Gastroesophageal sphincter (tissue), 4 donors: ENCODE data around the gene RGN. TPM values are rescaled to one million over a fixed set of nuclear protein-coding genes. Genes with fewer than 3 reads are reported as not detected.
"Not testable (repeated sequence)": the region's sequence is repeated elsewhere in the genome, so short reads cannot be mapped to it uniquely, and the experiment has no call there.

ENCODE experiments used
- ATAC-seq: fragments of 150-250 bp; one replicate; pipeline ENCODE4 v1.9.1; 2016; ENCODE audit warnings: mild to moderate bottlenecking, moderate library complexity
- H3K27ac ChIP-seq, 4 donors: fragments of 200-600 bp; sonication (generic) in 3 of 4; 1 replicate in 3 of 4; 2 replicates in 1 of 4; pipeline ENCODE4 v1.5.1; 2016 to 2019
- H3K27me3 ChIP-seq: fragments of 200-600 bp; sonication (generic); one replicate; pipeline ENCODE4 v1.5.1; 2019
- H3K36me3 ChIP-seq, 2 donors: fragments of 200-600 bp; sonication (generic); one replicate each; pipeline ENCODE4 v1.5.1; 2019; ENCODE audit warnings: control low read depth in 1 of 2
- H3K4me1 ChIP-seq, 3 donors: fragments of 200-600 bp; sonication (generic); 1 replicate in 2 of 3; 2 replicates in 1 of 3; pipeline ENCODE4 v1.5.1; 2016 to 2019; ENCODE audit warnings: control low read depth in 2 of 3
- H3K4me3 ChIP-seq, 2 donors: fragments of 200-600 bp; sonication (generic); one replicate each; pipeline ENCODE4 v1.5.1; 2019; ENCODE audit warnings: mild to moderate bottlenecking in 1 of 2, moderate library complexity in 1 of 2
- H3K9me3 ChIP-seq, 3 donors: fragments of 200-600 bp; sonication (generic); one replicate each; pipeline ENCODE4 v1.5.1; 2017 to 2019; ENCODE audit warnings: control low read depth in 2 of 3
- CTCF ChIP-seq, 4 experiments: fragments of 200-600 bp in 2 of 4; fragments of 450-650 bp in 2 of 4; sonication (generic) in 1 of 4; IDR thresholded peaks; one replicate each; pipeline ENCODE4 v1.5.1; 2017 to 2019; ENCODE audit warnings: antibody characterized with exemption in 4 of 4, mild to moderate bottlenecking in 2 of 4, moderate library complexity in 2 of 4
- EP300 ChIP-seq: sonication (generic); formaldehyde crosslinking; IDR thresholded peaks from one replicate; pipeline ENCODE4 v1.6.1; 2017; ENCODE audit warnings: antibody characterized with exemption, mild to moderate bottlenecking
- POLR2A ChIP-seq, 2 donors: fragments of 450-650 bp; IDR thresholded peaks; one replicate each; pipeline ENCODE4 v1.6.1; 2017; ENCODE audit warnings: antibody characterized with exemption in 2 of 2, mild to moderate bottlenecking in 2 of 2, moderate library complexity in 1 of 2
- POLR2AphosphoS5 ChIP-seq: sonication (generic); formaldehyde crosslinking; IDR thresholded peaks from one replicate; pipeline ENCODE4 v1.6.1; 2017; ENCODE audit warnings: antibody characterized with exemption
- WGBS, 2 donors: methylation state at CpG; one replicate each; pipeline ENCODE4 v1.1.5; 2018; ENCODE audit warnings: low coverage in 1 of 2; 5-methylcytosine and 5-hydroxymethylcytosine counted together
- small RNA-seq, 4 donors: library from RNA; depleted of rRNA; stranded (forward); fragments of <200 nt; gene quantifications; one replicate each; pipeline ENCODE3, GENCODE V24; 2016
- total RNA-seq, 4 donors: library from RNA; depleted of rRNA; stranded (reverse); fragments of >200 nt; gene quantifications; one replicate each; pipeline ENCODE4 v1.1.0, GENCODE V29; 2016

RGN gene
- total RNA-seq, 4 donors from 2014 or later, result 2.6 to 22.1 (median 11.8) TPM

GRCh38 chrX:47129157-47129898 is 51.1 kb downstream of the RGN start:
- H3K4me1 ChIP-seq, result peaks cover 0 to 5% (median 0%) of the 10 kb centered on the region in 3 donors
- no peaks in the 10 kb centered on the region for H3K27me3 ChIP-seq
- TF ChIP-seq CTCF (IDR thresholded peaks at IDR 0.05) (no peak), POLR2AphosphoS5 (no peak), POLR2A (IDR thresholded peaks at IDR 0.05) (peak in 1 of 2 donors; percentile 23)
- no peaks in the 10 kb centered on the region for H3K36me3 ChIP-seq
- peak overlapping the region; percentile 82 to 95 (median 84) for H3K27ac ChIP-seq
- WGBS, 2 donors, result 0 to 30% methylated on average over 5 to 21 of the region's 31 CpGs
- peak; percentile 99 for ATAC-seq
- H3K4me3 ChIP-seq, result peak overlapping the region; percentile 58 to 99
- no peaks in the 10 kb centered on the region for H3K9me3 ChIP-seq

GRCh38 chrX:47129899-47130358 is 51.7 kb downstream of the RGN start:
- Histone ChIP-seq H3K4me1 (peaks cover 0 to 5% (median 0%) of the 10 kb centered on the region in 3 donors), H3K27ac (peak overlapping the region; percentile 82 to 95 (median 84)), H3K4me3 (peak overlapping the region; percentile 58 to 99), H3K27me3 (no peaks in the 10 kb centered on the region), H3K9me3 (no peaks in the 10 kb centered on the region), H3K36me3 (no peaks in the 10 kb centered on the region)
- no peak for ATAC-seq
- TF ChIP-seq CTCF (IDR thresholded peaks at IDR 0.05) (no peak), POLR2AphosphoS5 (no peak), EP300 (no peak), POLR2A (IDR thresholded peaks at IDR 0.05) (no peak)
- WGBS, 2 donors, result 17 to 36% methylated on average over 5 to 8 of the region's 11 CpGs

GRCh38 chrX:47133493-47133892 is 55.2 kb downstream of the RGN start:
- TF ChIP-seq POLR2AphosphoS5 (no peak), POLR2A (IDR thresholded peaks at IDR 0.05) (no peak), EP300 (no peak), CTCF (IDR thresholded peaks at IDR 0.05) (no peak)
- ATAC-seq, result no peak
- Histone ChIP-seq H3K27me3 (no peaks in the 10 kb centered on the region), H3K27ac (no peak overlapping the region), H3K4me3 (no peak overlapping the region), H3K36me3 (no peaks in the 10 kb centered on the region), H3K4me1 (peaks cover 0 to 5% (median 0%) of the 10 kb centered on the region in 3 donors), H3K9me3 (no peaks in the 10 kb centered on the region)
- 50 to 78% methylated on average over 1 to 5 of the region's 5 CpGs for WGBS, 2 donors

- 66 to 83% methylated on average over 1 to 4 of the region's 5 CpGs for WGBS, 2 donors
- peaks cover 0 to 11% of the 10 kb centered on the region in 2 donors for H3K36me3 ChIP-seq
- not testable (repeated sequence) for ATAC-seq, H3K9me3 ChIP-seq, H3K4me1 ChIP-seq, H3K4me3 ChIP-seq, H3K27me3 ChIP-seq, H3K27ac ChIP-seq
- TF ChIP-seq POLR2AphosphoS5, result peak; percentile 29
Measured at GRCh38 chrX:47135650-47136049, 57.4 kb downstream of the RGN start.

GRCh38 chrX:47138171-47138570 is 59.9 kb downstream of the RGN start:
- H3K9me3 ChIP-seq, result no peaks in the 10 kb centered on the region
- H3K27me3 ChIP-seq, result no peaks in the 10 kb centered on the region
- no peak overlapping the region for H3K27ac ChIP-seq
- peaks cover 0 to 26% of the 10 kb centered on the region in 2 donors for H3K36me3 ChIP-seq
- no peak for ATAC-seq
- no peak for TF ChIP-seq EP300
- TF ChIP-seq POLR2AphosphoS5, result no peak
- no peak for TF ChIP-seq POLR2A (IDR thresholded peaks at IDR 0.05)
- TF ChIP-seq CTCF (IDR thresholded peaks at IDR 0.05), result no peak
- WGBS, 2 donors, result no CpG with 5 or more reads among the region's 6 CpGs
- H3K4me1 ChIP-seq, result peaks cover 0 to 2% (median 0%) of the 10 kb centered on the region in 3 donors
- no peak overlapping the region for H3K4me3 ChIP-seq

Small RNA genes lying within 50 kb of the gene (small RNA-seq; reads per million reads assigned to genes)
- gene RNU12-2P (0 reads per million in 4 donors), gene RNU6-1189P (0 to 0.13 (median 0) reads per million in 4 donors)

Other genes starting within 250 kb of the RGN start
- gene RP2, start 241.4 kb upstream of the RGN start, total RNA-seq, result 10 to 100 TPM in 2 of 4 donors, 1 to 10 TPM in 2; 8.9 to 14.9 (median 10.5) TPM
- 10 to 100 TPM in 1 of 4 donors, 1 to 10 TPM in 3; 5.5 to 10.2 (median 9.3) TPM for gene JADE3, start 166.0 kb upstream of the RGN start, total RNA-seq
- 10 to 100 TPM; 43.3 to 66.8 (median 53.0) TPM for gene NDUFB11, start 66.3 kb downstream of the RGN start, total RNA-seq
- gene RBM10, start 66.8 kb downstream of the RGN start, total RNA-seq, result 10 to 100 TPM; 25.2 to 33.1 (median 29.2) TPM
- 100 to 1,000 TPM; 108 to 211 (median 123) TPM for gene UBA1, start 115.4 kb downstream of the RGN start, total RNA-seq
- 10 to 100 TPM; 45.8 to 76.1 (median 55.6) TPM for gene CDK16, start 140.2 kb downstream of the RGN start, total RNA-seq
- gene USP11, start 154.6 kb downstream of the RGN start, total RNA-seq, result 10 to 100 TPM; 26.9 to 64.6 (median 40.7) TPM